Measurements from ENCODE around the gene SORD. TPM values are rescaled to one million over a fixed set of nuclear protein-coding genes. Genes with fewer than 3 reads are reported as not detected.

SORD gene
- polyA plus RNA-seq, 6 donors from 2014 or later: 16.2 to 21.3 (median 19.0) TPM

DNA sequence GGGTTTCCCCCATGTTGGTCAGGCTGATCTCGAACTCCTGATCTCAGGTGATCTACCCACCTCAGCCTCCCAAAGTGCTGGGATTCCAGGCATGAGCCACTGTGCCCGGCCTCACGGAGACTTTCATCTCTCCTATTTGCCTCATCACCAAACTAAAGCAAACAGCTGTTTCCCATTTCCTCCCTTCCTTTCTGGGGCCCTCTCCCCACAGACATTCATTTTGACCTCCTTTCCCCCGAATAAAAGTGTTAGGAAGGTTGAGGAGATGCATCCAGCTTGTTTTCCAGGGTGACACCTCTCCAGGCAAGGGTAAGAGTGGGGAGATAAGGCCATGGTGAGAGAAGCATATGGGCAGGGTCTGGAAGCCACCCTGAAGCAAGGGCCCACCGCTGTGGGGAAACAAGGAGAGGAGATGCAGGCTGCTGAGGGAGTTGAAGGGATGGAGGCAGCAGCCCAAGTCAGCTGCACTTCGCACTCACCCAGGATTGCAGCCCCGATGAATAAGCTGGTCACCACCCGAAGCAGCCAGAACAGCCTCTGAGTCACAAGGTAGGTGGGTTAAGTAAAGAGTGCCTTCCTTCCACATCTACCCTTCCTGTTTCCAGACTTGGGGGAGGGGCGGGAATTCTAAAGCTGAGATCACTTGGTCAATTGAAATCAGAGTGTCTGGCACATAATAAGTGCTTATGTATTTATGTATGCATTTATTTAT is 98.9 kb downstream of the SORD start:
- ATAC-seq (ENCODE audit: low read depth in 2 of 2): no peak
- H3K27me3 Mint-ChIP-seq: peaks cover 61 to 80% (median 77%) of the 10 kb centered on the region in 3 donors
- H3K27ac Mint-ChIP-seq: no peak overlapping the region
- H3K4me3 Mint-ChIP-seq: no peak overlapping the region
- H3K36me3 Mint-ChIP-seq: no peaks in the 10 kb centered on the region
- DNase-seq: no peak
- peaks cover 0 to 2% (median 0%) of the 10 kb centered on the region in 7 donors for H3K9me3 Mint-ChIP-seq
- H3K4me1 Mint-ChIP-seq: peaks cover 12 to 16% (median 14%) of the 10 kb centered on the region in 3 donors

DNA sequence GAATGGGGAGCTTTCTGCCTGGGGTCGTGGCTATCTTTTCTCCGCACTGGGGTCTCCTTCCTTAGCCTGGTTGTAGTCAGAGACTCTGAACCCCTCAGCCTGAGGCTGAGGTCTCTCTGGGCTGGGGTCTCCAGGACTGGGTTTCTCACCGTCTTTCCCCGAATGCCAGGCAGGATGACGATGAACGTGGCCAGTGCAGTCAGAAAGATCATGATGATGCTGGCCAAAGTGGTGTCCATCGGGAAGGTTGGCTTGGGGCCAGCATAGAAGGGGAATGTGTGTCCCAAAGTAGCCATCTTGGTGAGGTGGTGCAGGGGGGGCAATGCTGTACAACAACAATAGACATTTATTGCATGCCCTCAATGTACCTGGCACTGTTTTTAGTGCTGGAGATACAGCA is 99.7 kb downstream of the SORD start:
- H3K4me1 Mint-ChIP-seq: peaks cover 5 to 8% (median 5%) of the 10 kb centered on the region in 3 donors
- DNase-seq: no peak
- ATAC-seq (ENCODE audit: low read depth in 2 of 2): no peak
- no peak overlapping the region for H3K4me3 Mint-ChIP-seq
- no peak overlapping the region for H3K27ac Mint-ChIP-seq
- peaks cover 59 to 74% (median 72%) of the 10 kb centered on the region in 3 donors for H3K27me3 Mint-ChIP-seq
- no peaks in the 10 kb centered on the region for H3K36me3 Mint-ChIP-seq
- H3K9me3 Mint-ChIP-seq: peaks cover 0 to 2% (median 0%) of the 10 kb centered on the region in 7 donors

GRCh38 chr15:45123397-45123796 is 100.4 kb downstream of the SORD start:
- H3K27ac Mint-ChIP-seq: no peak overlapping the region
- ATAC-seq (ENCODE audit: low read depth in 2 of 2) (no peak), DNase-seq (no peak)
- peaks cover 59 to 74% (median 72%) of the 10 kb centered on the region in 3 donors for H3K27me3 Mint-ChIP-seq
- no peaks in the 10 kb centered on the region for H3K9me3 Mint-ChIP-seq
- H3K4me3 Mint-ChIP-seq: no peak overlapping the region
- peaks cover 0 to 3% (median under 1%) of the 10 kb centered on the region in 3 donors for H3K4me1 Mint-ChIP-seq
- H3K36me3 Mint-ChIP-seq: no peaks in the 10 kb centered on the region

- Mint-ChIP-seq H3K36me3 (no peaks in the 10 kb centered on the region), H3K9me3 (peaks cover 0 to 1% (median 0%) of the 10 kb centered on the region in 7 donors), H3K27ac (no peak overlapping the region), H3K27me3 (peaks cover 53 to 73% (median 72%) of the 10 kb centered on the region in 3 donors), H3K4me3 (no peak overlapping the region), H3K4me1 (peaks cover 0 to 15% (median 4%) of the 10 kb centered on the region in 3 donors)
- DNase-seq (no peak), ATAC-seq (ENCODE audit: low read depth in 2 of 2) (peak; percentile 73 to 81)
Observed at GRCh38 chr15:45126535-45127158, 103.7 kb downstream of the SORD start.

Other genes with a start within 250 kb of the SORD start
- gene TERB2, start 66.5 kb upstream of the SORD start, polyA plus RNA-seq (ENCODE audit: low read depth in 6 of 6): not detected
- under 1 TPM in 1 of 6 donors, not detected in 5; 0.08 TPM for gene DUOX2, start 91.0 kb downstream of the SORD start, polyA plus RNA-seq (ENCODE audit: low read depth in 6 of 6)
- gene DUOXA2, start 91.1 kb downstream of the SORD start, polyA plus RNA-seq (ENCODE audit: low read depth in 6 of 6): not detected
- gene DUOXA1, start 106.7 kb downstream of the SORD start, polyA plus RNA-seq (ENCODE audit: low read depth in 6 of 6): not detected
- gene DUOX1, start 106.8 kb downstream of the SORD start, polyA plus RNA-seq (ENCODE audit: low read depth in 6 of 6): 1 to 10 TPM in 3 of 6 donors, under 1 TPM in 3; 0.29 to 4.2 (median 1.3) TPM
- 1 to 10 TPM in 4 of 6 donors, under 1 TPM in 2; 0.77 to 3.2 (median 1.8) TPM for gene SHF, start 164.8 kb downstream of the SORD start, polyA plus RNA-seq (ENCODE audit: low read depth in 6 of 6)
- gene SLC28A2, start 229.0 kb downstream of the SORD start, polyA plus RNA-seq (ENCODE audit: low read depth in 6 of 6): not detected

All from naive B cell (primary cell).